CD14-positive monocyte (primary cell): ENCODE measurements around the gene KLC4. TPM values are rescaled to one million over a fixed set of nuclear protein-coding genes. Genes with fewer than 3 reads are reported as not detected.

ENCODE experiments used
- DNase-seq, 3 donors: peaks; one replicate each; pipeline ENCODE4 v3.0.0-alpha.2; 2011 to 2022
- H2AFZ ChIP-seq: 2 replicates; pipeline ENCODE4 v1.6.0; 2012; ENCODE audit warnings: mild to moderate bottlenecking, low read depth, low read length, inconsistent platforms; ENCODE audit not compliant: insufficient read depth, poor library complexity, severe bottlenecking
- H3K27ac ChIP-seq, 2 donors: 1 replicate in 1 of 2; 2 replicates in 1 of 2; pipeline ENCODE4 v1.5.1; 2012 to 2013; ENCODE audit warnings: low read length in 2 of 2, control low read depth in 1 of 2, inconsistent platforms in 1 of 2, low read depth in 1 of 2, mild to moderate bottlenecking in 1 of 2
- H3K27me3 ChIP-seq, 2 donors: one replicate each; pipeline versions ENCODE4 v1.6.0 to v1.6.1; 2011 to 2013; ENCODE audit warnings: low read length in 2 of 2; ENCODE audit not compliant: control insufficient read depth in 2 of 2, insufficient read depth in 2 of 2
- H3K36me3 ChIP-seq, 2 donors: replicated peaks in 1 of 2; 1 replicate in 1 of 2; 2 replicates in 1 of 2; pipeline versions ENCODE4 v1.5.1 to v1.6.1; 2012 to 2013; ENCODE audit warnings: low read length in 2 of 2, control low read depth in 1 of 2, inconsistent platforms in 1 of 2, mild to moderate bottlenecking in 1 of 2; ENCODE audit not compliant: insufficient read depth in 2 of 2, control insufficient read depth in 1 of 2
- H3K4me1 ChIP-seq, 2 donors: 1 replicate in 1 of 2; 2 replicates in 1 of 2; pipeline versions ENCODE4 v1.5.1 to v1.6.1; 2012 to 2013; ENCODE audit warnings: low read length in 2 of 2, control low read depth in 1 of 2, inconsistent platforms in 1 of 2, mild to moderate bottlenecking in 1 of 2, moderate library complexity in 1 of 2; ENCODE audit not compliant: insufficient read depth in 2 of 2, control insufficient read depth in 1 of 2
- H3K4me2 ChIP-seq: replicated peaks from 2 replicates; pipeline ENCODE3; 2012; ENCODE audit warnings: low read length, moderate library complexity, mild to moderate bottlenecking; ENCODE audit not compliant: poor library complexity, severe bottlenecking; ENCODE audit errors: extremely low read depth
- H3K4me3 ChIP-seq, 3 experiments: fragments of 200-600 bp in 1 of 3; sonication (generic) in 1 of 3; replicated peaks in 1 of 3; 1 replicate in 2 of 3; 2 replicates in 1 of 3; pipeline ENCODE4 v1.5.1; 2011 to 2013; ENCODE audit warnings: low read length in 3 of 3, mild to moderate bottlenecking in 3 of 3, control low read depth in 2 of 3, low read depth in 2 of 3, inconsistent platforms in 1 of 3, moderate library complexity in 1 of 3
- H3K79me2 ChIP-seq: 2 replicates; pipeline ENCODE4 v1.6.0; 2012; ENCODE audit warnings: mild to moderate bottlenecking, control low read depth, inconsistent platforms, low read length, moderate library complexity; ENCODE audit not compliant: insufficient read depth
- H3K9ac ChIP-seq: 2 replicates; pipeline ENCODE4 v1.6.0; 2017; ENCODE audit warnings: low read length, mild to moderate bottlenecking; ENCODE audit not compliant: insufficient read depth, poor library complexity, severe bottlenecking
- H3K9me3 ChIP-seq, 2 donors: replicated peaks in 1 of 2; 1 replicate in 1 of 2; 2 replicates in 1 of 2; pipeline versions ENCODE4 v1.5.1 to v1.6.1; 2012 to 2013; ENCODE audit warnings: low read length in 2 of 2, control low read depth in 1 of 2; ENCODE audit not compliant: control insufficient read depth in 1 of 2, insufficient read depth in 1 of 2
- H4K20me1 ChIP-seq: 2 replicates; pipeline ENCODE4 v1.6.0; 2012; ENCODE audit warnings: mild to moderate bottlenecking, low read length, control low read depth, moderate library complexity; ENCODE audit not compliant: insufficient read depth
- H3K27ac Mint-ChIP-seq, 7 donors: one replicate each; pipeline ENCODE4 v1.8.0; 2020; ENCODE audit warnings: mild to moderate bottlenecking in 7 of 7, mixed read lengths in 7 of 7, moderate library complexity in 6 of 7, inconsistent platforms in 2 of 7
- H3K27me3 Mint-ChIP-seq, 3 donors: one replicate each; pipeline ENCODE4 v1.8.0; 2021 to 2022; ENCODE audit warnings: low read depth in 3 of 3, mild to moderate bottlenecking in 3 of 3, mixed read lengths in 3 of 3, moderate library complexity in 3 of 3, inconsistent platforms in 1 of 3
- H3K36me3 Mint-ChIP-seq, 2 donors: one replicate each; pipeline ENCODE4 v1.8.0; 2020; ENCODE audit warnings: mixed read lengths in 2 of 2, inconsistent platforms in 1 of 2, mild to moderate bottlenecking in 1 of 2
- H3K4me1 Mint-ChIP-seq: one replicate; pipeline ENCODE4 v1.8.0; 2020; ENCODE audit warnings: mild to moderate bottlenecking, mixed read lengths
- H3K4me3 Mint-ChIP-seq, 2 donors: one replicate each; pipeline ENCODE4 v1.8.0; 2020; ENCODE audit warnings: mild to moderate bottlenecking in 2 of 2, mixed read lengths in 2 of 2, moderate library complexity in 1 of 2
- H3K9me3 Mint-ChIP-seq, 7 donors: one replicate each; pipeline ENCODE4 v1.8.0; 2020 to 2022; ENCODE audit warnings: mixed read lengths in 7 of 7, mild to moderate bottlenecking in 6 of 7, moderate library complexity in 6 of 7, inconsistent platforms in 2 of 7
- CTCF ChIP-seq: fragments of 200-600 bp; IDR thresholded peaks from one replicate; pipeline ENCODE4 v1.8.0; 2022; ENCODE audit warnings: antibody characterized with exemption, mild to moderate bottlenecking
- WGBS: methylation state at CpG from one replicate; pipeline ENCODE4 v1.1.5; 2013; ENCODE audit warnings: missing lambda C conversion rate; ENCODE audit not compliant: insufficient coverage; 5-methylcytosine and 5-hydroxymethylcytosine counted together
- intact Hi-C, 2 donors: fragments of 100-400 bp; cut with micrococcal nuclease; formaldehyde crosslinking; loops; one replicate each; pipeline versions ENCODE4 v1.15.0 to v1.15.1; 2023
- polyA plus RNA-seq, 3 donors: library from polyadenylated mRNA; depleted of rRNA in 1 of 3; unstranded in 2 of 3; stranded (reverse) in 1 of 3; fragments of 300-500 nt in 2 of 3; fragments of >200 nt in 1 of 3; fragmentation: Illumina TruSeq in 2 of 3; gene quantifications; 1 replicate in 2 of 3; 2 replicates in 1 of 3; pipeline ENCODE4 v1.2.3, GENCODE V29; 2012 to 2021

Gene KLC4
- polyA plus RNA-seq, 3 donors, result 6.0 to 16.2 (median 6.1) TPM

- Histone ChIP-seq H3K9ac (no peak overlapping the region), H3K4me3 (no peak overlapping the region), H3K79me2 (no peaks in the 10 kb centered on the region), H3K27me3 (no peaks in the 10 kb centered on the region), H4K20me1 (no peaks in the 10 kb centered on the region), H3K9me3 (no peaks in the 10 kb centered on the region), H3K4me2 (no peak overlapping the region), H3K4me1 (no peaks in the 10 kb centered on the region), H3K27ac (no peak overlapping the region), H3K36me3 (no peaks in the 10 kb centered on the region), H2AFZ (no peak overlapping the region)
- WGBS, result no CpG with 5 or more reads among the region's 4 CpGs
- intact Hi-C loops, result no loop called here
- no peak overlapping the region for H3K27ac Mint-ChIP-seq
- H3K4me3 Mint-ChIP-seq, result no peak overlapping the region
- DNase-seq, result no peak
- TF ChIP-seq CTCF, result no peak
- no peaks in the 10 kb centered on the region for H3K36me3 Mint-ChIP-seq
- H3K9me3 Mint-ChIP-seq, result no peaks in the 10 kb centered on the region
- peaks cover 5% of the 10 kb centered on the region for H3K4me1 Mint-ChIP-seq
- peaks cover 0 to 2% (median 0%) of the 10 kb centered on the region in 3 donors for H3K27me3 Mint-ChIP-seq
These were observed 29.2 kb downstream of the KLC4 start for GRCh38 chr6:43088654-43089056.

- peaks cover 0 to 5% of the 10 kb centered on the region in 2 donors for H3K4me1 ChIP-seq
- Mint-ChIP-seq H3K36me3 (no peaks in the 10 kb centered on the region), H3K4me1 (peaks cover 11% of the 10 kb centered on the region), H3K4me3 (no peak overlapping the region), H3K9me3 (no peaks in the 10 kb centered on the region), H3K27ac (no peak overlapping the region), H3K27me3 (peaks cover 0 to 2% (median 0%) of the 10 kb centered on the region in 3 donors)
- DNase-seq, result no peak
- no peak for TF ChIP-seq CTCF
- no peak overlapping the region for H3K9ac ChIP-seq
- H4K20me1 ChIP-seq, result no peaks in the 10 kb centered on the region
- intact Hi-C loops, result no loop called here
- H3K36me3 ChIP-seq, result no peaks in the 10 kb centered on the region
- H3K4me3 ChIP-seq, result no peak overlapping the region
- WGBS, result no CpG with 5 or more reads among the region's 4 CpGs
- no peaks in the 10 kb centered on the region for H3K9me3 ChIP-seq
- H3K4me2 ChIP-seq, result no peak overlapping the region
- H2AFZ ChIP-seq, result no peak overlapping the region
- H3K27me3 ChIP-seq, result no peaks in the 10 kb centered on the region
- H3K27ac ChIP-seq, result no peak overlapping the region
- no peaks in the 10 kb centered on the region for H3K79me2 ChIP-seq
These were observed 30.0 kb downstream of the KLC4 start for GRCh38 chr6:43089467-43089866.
